Epidermal melanocyte (primary cell): Measurements from ENCODE around the gene SPSB4.
"Not testable (repeated sequence)": the region's sequence is repeated elsewhere in the genome, so short reads cannot be mapped to it uniquely, and the experiment has no call there.

ENCODE experiments used
- DNase-seq: peaks from one replicate; pipeline ENCODE4 v3.0.0; 2011; ENCODE audit warnings: low spot score; ENCODE audit not compliant: insufficient read length

The SPSB4 gene

GRCh38 chr3:141114179-141114745 is 63.1 kb downstream of the SPSB4 start:
- DNase-seq: no peak

GRCh38 chr3:141114816-141115460 is 63.8 kb downstream of the SPSB4 start:
- no peak for DNase-seq

- DNase-seq: no peak
These were observed 64.8 kb downstream of the SPSB4 start for GRCh38 chr3:141115789-141116541.

GRCh38 chr3:141116721-141117120 is 65.6 kb downstream of the SPSB4 start:
- no peak for DNase-seq

- DNase-seq: not testable (repeated sequence)
These were observed 66.8 kb downstream of the SPSB4 start for GRCh38 chr3:141117982-141118381.

DNA sequence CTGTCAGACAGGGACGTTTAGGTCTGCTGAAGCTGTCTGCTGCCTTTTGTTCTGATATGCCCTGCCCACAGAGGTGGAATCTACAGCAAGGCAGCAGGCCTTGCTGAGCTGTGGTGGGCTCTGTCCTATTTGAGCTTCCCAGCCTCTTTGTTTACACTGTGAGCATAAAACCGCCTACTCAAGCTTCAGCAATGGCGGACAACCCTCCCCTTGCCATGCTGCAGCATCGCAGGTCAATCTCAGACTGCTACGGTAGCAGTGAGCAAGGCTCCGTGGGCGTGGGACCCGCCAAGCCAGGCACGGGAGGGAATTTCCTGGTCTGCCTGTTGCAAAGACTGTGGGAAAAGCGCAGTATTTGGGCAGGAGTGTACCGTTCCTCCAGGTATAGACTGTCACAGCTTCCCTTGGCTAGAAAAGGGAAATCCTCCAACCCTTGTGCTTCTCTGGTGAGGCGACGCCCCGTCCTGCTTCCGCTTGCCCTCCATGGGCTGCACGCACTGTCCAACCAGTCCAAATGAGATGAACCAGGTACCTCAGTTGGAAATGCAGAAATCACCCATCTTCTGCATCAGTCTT is 71.4 kb downstream of the SPSB4 start:
- DNase-seq: no peak

GRCh38 chr3:141123677-141124410 is 72.7 kb downstream of the SPSB4 start:
- no peak for DNase-seq

DNA sequence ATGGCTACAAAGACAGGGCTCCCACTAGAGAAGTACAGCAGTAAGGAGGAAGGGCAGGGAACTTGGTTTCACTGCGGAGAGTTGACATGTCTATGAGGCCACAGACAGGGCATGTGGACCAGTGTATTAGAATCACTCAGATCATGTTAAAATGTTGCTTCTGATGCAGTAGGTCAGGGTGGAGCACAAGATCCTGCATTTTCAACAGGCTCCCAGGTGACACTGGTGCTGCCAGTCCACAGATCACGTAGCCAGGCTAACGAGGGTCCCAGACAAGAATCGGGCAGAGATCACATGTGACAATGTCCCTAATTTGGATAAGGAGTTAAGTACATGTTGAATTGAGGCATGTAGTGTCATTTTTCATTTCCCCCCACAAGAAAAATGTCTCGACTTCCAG is 73.6 kb downstream of the SPSB4 start:
- DNase-seq: no peak

GRCh38 chr3:141125351-141125750 is 74.2 kb downstream of the SPSB4 start:
- no peak for DNase-seq

GRCh38 chr3:141126661-141127343 is 75.7 kb downstream of the SPSB4 start:
- DNase-seq: no peak

DNA sequence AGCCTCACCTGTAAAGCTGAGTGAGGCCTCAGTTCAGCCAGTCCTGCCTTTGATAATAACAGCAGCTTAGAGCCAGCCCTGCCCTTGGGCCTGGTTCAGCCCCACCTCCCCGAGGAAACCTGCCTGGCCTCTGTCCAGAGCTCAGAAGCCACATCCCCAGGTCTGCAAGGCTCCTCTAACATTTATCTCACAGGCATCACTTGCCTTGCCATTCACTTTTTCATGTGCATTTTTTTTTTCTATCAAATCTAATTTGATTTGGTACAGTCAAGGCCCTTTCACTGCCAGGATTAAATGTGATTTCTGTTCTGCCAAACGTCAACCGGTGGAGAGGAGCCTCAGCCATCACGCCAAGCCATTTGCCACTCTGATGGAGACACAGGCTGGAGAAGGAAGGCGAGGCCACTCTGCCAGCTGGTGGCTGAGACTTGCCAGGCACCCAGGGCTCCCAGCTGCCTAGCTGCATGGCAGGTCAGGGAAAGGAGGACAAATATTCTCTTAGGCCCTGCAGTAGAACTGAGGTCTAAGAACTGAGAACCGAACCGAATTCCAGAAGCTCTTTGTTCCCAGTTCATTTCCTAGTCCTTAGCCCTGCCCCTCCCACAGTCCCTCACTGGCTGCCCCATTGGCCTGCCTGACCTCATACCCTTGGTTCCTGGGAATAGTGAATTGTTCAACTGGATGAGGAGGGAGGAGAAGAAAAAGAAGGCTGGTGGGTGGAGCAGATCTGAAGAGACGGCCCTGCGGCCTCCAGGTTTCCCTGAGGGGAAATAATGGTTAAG is 76.4 kb downstream of the SPSB4 start:
- DNase-seq: no peak

- DNase-seq: no peak
These were observed 77.1 kb downstream of the SPSB4 start for GRCh38 chr3:141128126-141128777.

GRCh38 chr3:141129049-141129448 is 77.9 kb downstream of the SPSB4 start:
- DNase-seq: no peak

GRCh38 chr3:141129541-141130011 is 78.4 kb downstream of the SPSB4 start:
- no peak for DNase-seq

DNA sequence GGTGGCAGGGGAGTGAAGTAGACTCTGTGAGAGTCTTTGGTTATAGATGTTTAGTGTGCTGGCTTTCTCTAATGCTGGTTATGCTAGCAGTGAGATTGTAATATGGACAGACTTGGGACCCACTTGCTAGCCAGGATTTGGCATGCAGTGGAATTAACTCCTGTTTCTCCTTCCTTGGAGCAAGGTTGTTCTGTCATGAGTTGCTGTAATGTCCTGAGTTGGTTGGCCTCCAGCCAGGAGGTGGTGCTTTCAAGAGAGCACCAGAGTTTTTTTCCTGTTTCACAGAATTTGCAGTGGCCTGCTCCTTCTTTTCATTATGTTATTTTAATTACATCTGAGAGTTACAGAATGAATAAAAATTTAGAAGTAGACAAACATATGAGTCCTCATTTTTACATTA is 92.4 kb downstream of the SPSB4 start:
- no peak for DNase-seq

DNA sequence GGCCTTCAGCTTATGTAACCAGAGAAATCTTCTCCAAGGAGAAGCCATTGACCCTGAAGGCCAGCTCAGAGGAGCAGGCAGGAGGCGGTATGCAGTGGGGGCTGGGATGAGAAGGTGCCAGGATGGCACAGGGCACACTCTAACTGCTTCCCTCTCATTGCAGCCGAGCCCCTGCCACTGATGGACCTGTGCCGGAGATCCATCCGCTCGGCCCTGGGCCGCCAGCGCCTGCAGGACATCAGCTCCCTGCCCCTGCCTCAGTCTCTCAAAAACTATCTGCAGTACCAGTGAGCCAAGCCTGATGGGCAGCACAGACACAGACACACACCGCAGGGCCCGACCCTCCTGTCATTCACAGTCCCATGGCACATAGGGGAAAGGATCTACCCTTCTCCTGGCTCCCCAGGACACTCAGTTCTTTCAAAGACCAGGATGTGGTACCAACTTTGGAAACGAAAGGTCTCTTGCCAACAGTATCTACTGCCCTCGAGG is 95.9 kb downstream of the SPSB4 start:
- no peak for DNase-seq

DNA sequence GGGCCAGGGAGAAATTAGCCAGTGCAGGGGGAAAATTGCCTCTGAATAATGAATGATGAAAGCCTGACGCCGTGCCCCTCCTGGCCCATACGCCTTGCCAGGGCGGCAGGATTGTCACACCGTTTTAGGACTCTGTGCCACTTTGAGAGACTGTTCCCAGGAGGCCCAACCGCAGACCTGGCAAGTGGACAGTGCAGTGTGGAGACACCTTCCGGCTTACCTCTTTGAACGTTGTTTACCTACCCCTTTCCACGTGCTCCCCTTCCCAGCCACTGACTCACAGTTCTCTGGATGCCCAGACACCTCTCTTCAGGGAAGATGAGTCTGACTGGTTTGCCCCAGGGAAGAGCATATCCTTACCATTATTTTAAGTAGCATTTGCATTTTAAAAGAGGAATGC is 96.5 kb downstream of the SPSB4 start:
- DNase-seq: no peak

- DNase-seq: no peak
These were observed 97.0 kb downstream of the SPSB4 start for GRCh38 chr3:141148169-141148568.

DNA sequence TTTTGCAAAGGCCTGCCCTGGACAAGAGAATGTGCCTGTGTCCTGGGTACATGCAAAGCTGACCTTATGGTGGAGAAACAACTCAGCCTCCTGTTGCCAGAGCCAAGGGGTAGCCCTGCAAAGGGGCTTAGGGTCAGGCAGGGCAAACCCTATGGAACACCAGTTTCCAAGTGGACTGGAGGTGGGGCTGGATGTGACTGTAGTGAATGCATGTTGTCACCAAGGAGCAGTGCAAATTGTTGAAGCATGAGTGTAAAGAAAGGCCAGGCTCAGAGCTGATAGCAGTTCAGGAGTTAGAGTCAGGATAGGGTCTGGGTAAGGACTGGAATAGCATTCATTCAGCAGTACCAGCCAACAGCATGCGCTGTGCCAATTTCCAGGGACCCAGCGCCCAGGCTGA is 97.6 kb downstream of the SPSB4 start:
- no peak for DNase-seq
